ENCODE measurements around the gene MAMSTR. TPM values are rescaled to one million over a fixed set of nuclear protein-coding genes. Genes with fewer than 3 reads are reported as not detected.

Gene MAMSTR
- total RNA-seq, 3 donors from 2014 or later (not counting 1 experiment from before 2014, with no cell fraction given) = 0.56 to 1.2 (median 0.98) TPM

DNA sequence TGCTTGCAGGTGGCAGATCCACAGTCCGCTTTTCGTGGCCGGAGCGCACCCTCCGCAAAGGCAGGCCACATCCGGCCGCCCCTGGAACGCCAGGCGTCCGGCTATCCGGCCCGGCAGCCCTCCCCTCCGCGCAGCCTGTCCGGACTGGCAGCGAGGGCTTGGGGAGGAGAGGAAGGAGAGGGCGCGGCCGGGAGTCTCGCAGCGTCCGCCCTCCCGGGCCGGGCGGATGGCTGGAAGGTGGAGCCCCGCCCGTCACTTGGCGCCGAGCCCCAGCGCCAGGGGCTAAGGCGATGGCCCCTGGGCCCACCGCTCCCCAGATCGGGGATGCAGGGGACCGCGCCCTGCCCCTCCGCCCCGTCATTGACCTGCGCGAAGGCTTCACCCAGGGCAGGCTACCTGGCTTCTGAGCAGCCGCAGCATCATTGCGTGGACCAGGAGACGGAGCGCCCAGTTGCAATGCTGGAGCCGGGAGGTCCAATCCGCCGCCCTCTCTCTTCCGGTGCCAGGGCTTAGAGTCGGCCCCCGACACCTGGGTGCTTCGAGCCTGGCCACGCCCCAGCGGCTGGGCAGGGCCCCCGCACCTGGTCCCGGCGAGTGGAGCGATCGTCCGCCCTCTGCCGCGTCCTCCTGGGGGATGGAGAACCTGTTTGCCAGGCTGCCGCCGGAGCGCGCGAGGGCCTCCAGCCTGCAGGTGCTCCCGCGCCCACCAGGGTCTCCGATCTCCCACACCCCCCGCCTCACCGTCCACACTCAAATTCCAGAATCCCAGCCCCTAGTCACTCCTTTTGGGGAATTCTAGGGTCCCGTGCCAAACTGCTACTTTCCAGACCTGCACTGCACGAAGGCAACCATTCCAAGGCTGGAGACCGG is 33.2 kb upstream of the MAMSTR start, which contains the start of gene FUT1:
TSS of gene FUT1 (minus strand) at position 146 of the 870 bp plus-strand sequence. CDS start 1,360 bp downstream, outside the sequence.
- no peaks in the 10 kb centered on the region for H3K9me3 Mint-ChIP-seq
- TF ChIP-seq CTCF (IDR thresholded peaks at IDR 0.05) = no peak
- H3K4me3 ChIP-seq (ENCODE audit: low read length) = peak within 1 kb of the TSS; percentile 20
- no peaks in the 10 kb centered on the region for H3K36me3 ChIP-seq (ENCODE audit: control insufficient read depth, insufficient read depth, low read length)
- peaks cover 12 to 15% of the 10 kb centered on the region in 2 donors for H3K4me1 Mint-ChIP-seq
- no peak within 1 kb of the TSS for H3K27ac ChIP-seq (ENCODE audit: low read length)
- H3K9me3 ChIP-seq (ENCODE audit: control insufficient read depth, insufficient read depth, low read length) = no peaks in the 10 kb centered on the region
- no peak within 1 kb of the TSS for H3K27ac Mint-ChIP-seq
- H3K27me3 ChIP-seq (ENCODE audit: control insufficient read depth, insufficient read depth, low read length) = peaks cover 16% of the 10 kb centered on the region
- intact Hi-C loops (cut with micrococcal nuclease) = no loop called here
- H3K4me1 ChIP-seq (ENCODE audit: control insufficient read depth, insufficient read depth, low read length) = peaks cover 21% of the 10 kb centered on the region
- DNase-seq (peak in 1 of 2 donors; percentile 54), ATAC-seq (peak; percentile 9 to 61 (median 58))
- H3K36me3 Mint-ChIP-seq = no peaks in the 10 kb centered on the region
- H3K4me3 Mint-ChIP-seq = peak within 1 kb of the TSS; percentile 80
- H3K27me3 Mint-ChIP-seq (ENCODE audit: low read depth in 2 of 2) = peaks cover 9 to 28% of the 10 kb centered on the region in 2 donors
- 2% methylated on average over 73 of the region's 73 CpGs for WGBS (ENCODE audit: insufficient coverage)

- ATAC-seq (peak in 2 of 3 donors; percentile 44 to 48), DNase-seq (peak in 1 of 2 donors; percentile 50)
- H3K36me3 Mint-ChIP-seq = no peaks in the 10 kb centered on the region
- no peak overlapping the region for H3K27ac Mint-ChIP-seq
- H3K27me3 Mint-ChIP-seq (ENCODE audit: low read depth in 2 of 2) = peaks cover 9 to 32% of the 10 kb centered on the region in 2 donors
- Histone ChIP-seq H3K4me1 (ENCODE audit: control insufficient read depth, insufficient read depth, low read length) (peaks cover 25% of the 10 kb centered on the region), H3K9me3 (ENCODE audit: control insufficient read depth, insufficient read depth, low read length) (no peaks in the 10 kb centered on the region), H3K36me3 (ENCODE audit: control insufficient read depth, insufficient read depth, low read length) (no peaks in the 10 kb centered on the region), H3K4me3 (ENCODE audit: low read length) (peak overlapping the region; percentile 6), H3K27me3 (ENCODE audit: control insufficient read depth, insufficient read depth, low read length) (peaks cover 16% of the 10 kb centered on the region), H3K27ac (ENCODE audit: low read length) (no peak overlapping the region)
- WGBS (ENCODE audit: insufficient coverage) = 26% methylated on average over 20 of the region's 20 CpGs
- intact Hi-C loops (cut with micrococcal nuclease) = no loop called here
- H3K4me3 Mint-ChIP-seq = peak overlapping the region; percentile 80
- no peaks in the 10 kb centered on the region for H3K9me3 Mint-ChIP-seq
- H3K4me1 Mint-ChIP-seq = peaks cover 12 to 15% of the 10 kb centered on the region in 2 donors
- no peak for TF ChIP-seq CTCF (IDR thresholded peaks at IDR 0.05)
These were observed 32.4 kb upstream of the MAMSTR start for GRCh38 chr19:48751845-48752495.

DNA sequence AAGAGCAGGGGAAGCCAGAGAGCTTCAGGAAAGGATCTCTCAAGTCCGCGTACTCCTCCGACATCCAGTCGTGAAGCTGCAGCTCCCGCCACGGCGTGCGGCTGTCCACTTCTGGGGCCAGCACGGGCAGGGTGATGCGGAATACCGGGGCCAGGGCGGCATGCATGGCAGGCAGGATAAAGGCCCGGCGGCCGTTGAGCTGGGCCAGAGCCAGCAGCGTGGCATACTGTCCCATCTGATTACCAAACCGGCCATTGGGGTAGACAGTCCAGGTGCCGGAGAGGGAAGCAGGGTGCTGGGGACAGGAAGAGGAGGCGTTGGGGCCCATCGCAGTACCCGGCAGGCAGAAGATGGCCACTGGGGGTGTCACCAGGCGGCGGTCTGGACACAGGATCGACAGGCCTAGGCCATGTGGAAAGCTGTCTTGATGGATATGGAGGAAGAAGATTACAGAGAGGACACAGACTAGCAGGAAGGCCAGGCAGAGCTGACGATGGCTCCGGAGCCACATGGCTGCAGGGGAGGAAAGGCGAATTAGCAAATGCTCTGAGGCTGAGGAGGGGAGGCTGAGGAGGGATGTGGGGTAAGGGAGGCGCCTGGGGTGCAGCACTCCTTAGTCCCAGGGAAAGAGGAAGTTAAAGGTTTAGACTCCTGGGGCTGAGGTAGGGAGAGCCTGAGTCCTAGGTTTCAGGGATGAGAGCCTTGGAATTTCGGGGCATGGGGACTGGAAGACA is 31.4 kb upstream of the MAMSTR start:
- Mint-ChIP-seq H3K4me1 (peaks cover 12 to 21% of the 10 kb centered on the region in 2 donors), H3K27ac (no peak overlapping the region), H3K27me3 (ENCODE audit: low read depth in 2 of 2) (peaks cover 15 to 39% of the 10 kb centered on the region in 2 donors), H3K9me3 (no peaks in the 10 kb centered on the region), H3K36me3 (no peaks in the 10 kb centered on the region), H3K4me3 (peak overlapping the region; percentile 65)
- Histone ChIP-seq H3K27me3 (ENCODE audit: control insufficient read depth, insufficient read depth, low read length) (peaks cover 24% of the 10 kb centered on the region), H3K27ac (ENCODE audit: low read length) (no peak overlapping the region), H3K4me3 (ENCODE audit: low read length) (no peak overlapping the region), H3K36me3 (ENCODE audit: control insufficient read depth, insufficient read depth, low read length) (no peaks in the 10 kb centered on the region), H3K9me3 (ENCODE audit: control insufficient read depth, insufficient read depth, low read length) (no peaks in the 10 kb centered on the region), H3K4me1 (ENCODE audit: control insufficient read depth, insufficient read depth, low read length) (peaks cover 28% of the 10 kb centered on the region)
- DNase-seq (no peak), ATAC-seq (no peak)
- TF ChIP-seq CTCF (IDR thresholded peaks at IDR 0.05) = no peak
- intact Hi-C loops (cut with micrococcal nuclease) = no loop called here
- 91% methylated on average over 29 of the region's 29 CpGs for WGBS (ENCODE audit: insufficient coverage)

All from natural killer cell (primary cell).